ENCODE measurements around the gene TAS2R40. TPM values are rescaled to one million over a fixed set of nuclear protein-coding genes. Genes with fewer than 3 reads are reported as not detected.
"Not testable (repeated sequence)": the region's sequence is repeated elsewhere in the genome, so short reads cannot be mapped to it uniquely, and the experiment has no call there.

TAS2R40 gene
- total RNA-seq, 2 donors from 2014 or later = not detected

- Histone ChIP-seq H3K27me3 (ENCODE audit: control insufficient read depth, insufficient read depth, low read length, poor library complexity, severe bottlenecking) (no peaks in the 10 kb centered on the region), H3K27ac (ENCODE audit: low read depth, low read length) (no peak overlapping the region), H3K9ac (ENCODE audit: extremely low read depth, low read length, poor library complexity, severe bottlenecking) (no peak overlapping the region), H3K4me3 (ENCODE audit: low read length) (no peak overlapping the region), H3K4me1 (ENCODE audit: control insufficient read depth, insufficient read depth, low read length) (no peaks in the 10 kb centered on the region), H3K9me3 (ENCODE audit: control insufficient read depth, low read length) (peaks cover 22% of the 10 kb centered on the region), H3K36me3 (ENCODE audit: control insufficient read depth, insufficient read depth, low read length) (no peaks in the 10 kb centered on the region)
- H3K36me3 Mint-ChIP-seq (ENCODE audit: low read depth) = no peaks in the 10 kb centered on the region
- TF ChIP-seq CTCF (conservative IDR thresholded peaks at IDR 0.05) = no peak
- no peaks in the 10 kb centered on the region for H3K4me1 Mint-ChIP-seq
- H3K27ac Mint-ChIP-seq = no peak overlapping the region
- peaks cover 19% of the 10 kb centered on the region for H3K9me3 Mint-ChIP-seq
- no peaks in the 10 kb centered on the region for H3K27me3 Mint-ChIP-seq (ENCODE audit: insufficient read depth)
- WGBS, 2 experiments (ENCODE audit: insufficient coverage in 1 of 2, insufficient read length in 1 of 2) = 75 to 80% methylated on average over 1 of the region's 2 CpGs
- H3K4me3 Mint-ChIP-seq = no peak overlapping the region
- DNase-seq = no peak
Observed at GRCh38 chr7:143177374-143178119, 44.3 kb upstream of the TAS2R40 start.

- not testable (repeated sequence) for H3K27ac Mint-ChIP-seq; H3K36me3 Mint-ChIP-seq (ENCODE audit: low read depth); H3K4me3 ChIP-seq (ENCODE audit: low read length); H3K4me3 Mint-ChIP-seq; DNase-seq; H3K36me3 ChIP-seq (ENCODE audit: control insufficient read depth, insufficient read depth, low read length); H3K27ac ChIP-seq (ENCODE audit: low read depth, low read length); H3K9ac ChIP-seq (ENCODE audit: extremely low read depth, low read length, poor library complexity, severe bottlenecking); H3K4me1 Mint-ChIP-seq; H3K4me1 ChIP-seq (ENCODE audit: control insufficient read depth, insufficient read depth, low read length); H3K27me3 ChIP-seq (ENCODE audit: control insufficient read depth, insufficient read depth, low read length, poor library complexity, severe bottlenecking); H3K27me3 Mint-ChIP-seq (ENCODE audit: insufficient read depth)
- peaks cover 22% of the 10 kb centered on the region for H3K9me3 ChIP-seq (ENCODE audit: control insufficient read depth, low read length)
- WGBS, 2 experiments (ENCODE audit: insufficient coverage in 1 of 2, insufficient read length in 1 of 2) = 96% methylated on average over 3 of the region's 4 CpGs; no CpG with 5 or more reads in 1 of the 2 experiments
- H3K9me3 Mint-ChIP-seq = peaks cover 19% of the 10 kb centered on the region
Observed at GRCh38 chr7:143180771-143181170, 41.1 kb upstream of the TAS2R40 start.

- no peak overlapping the region for H3K27ac Mint-ChIP-seq
- no peak overlapping the region for H3K4me3 Mint-ChIP-seq
- peaks cover 2% of the 10 kb centered on the region for H3K27me3 Mint-ChIP-seq (ENCODE audit: insufficient read depth)
- H3K4me1 Mint-ChIP-seq = no peaks in the 10 kb centered on the region
- DNase-seq = no peak
- H3K36me3 Mint-ChIP-seq (ENCODE audit: low read depth) = no peaks in the 10 kb centered on the region
- no peak overlapping the region for H3K9ac ChIP-seq (ENCODE audit: extremely low read depth, low read length, poor library complexity, severe bottlenecking)
- H3K27me3 ChIP-seq (ENCODE audit: control insufficient read depth, insufficient read depth, low read length, poor library complexity, severe bottlenecking) = no peaks in the 10 kb centered on the region
- no peaks in the 10 kb centered on the region for H3K36me3 ChIP-seq (ENCODE audit: control insufficient read depth, insufficient read depth, low read length)
- no peak overlapping the region for H3K27ac ChIP-seq (ENCODE audit: low read depth, low read length)
- WGBS, 2 experiments (ENCODE audit: insufficient coverage in 1 of 2, insufficient read length in 1 of 2) = 77 to 100% methylated on average over 1 to 2 of the region's 2 CpGs
- TF ChIP-seq CTCF (conservative IDR thresholded peaks at IDR 0.05) = no peak
- H3K9me3 Mint-ChIP-seq = peaks cover 19% of the 10 kb centered on the region
- H3K4me1 ChIP-seq (ENCODE audit: control insufficient read depth, insufficient read depth, low read length) = no peaks in the 10 kb centered on the region
- H3K4me3 ChIP-seq (ENCODE audit: low read length) = no peak overlapping the region
- H3K9me3 ChIP-seq (ENCODE audit: control insufficient read depth, low read length) = peaks cover 22% of the 10 kb centered on the region
Observed at GRCh38 chr7:143181349-143181748, 40.5 kb upstream of the TAS2R40 start.

All from endodermal cell (in vitro differentiated cells).